Fibroblast of pulmonary artery (primary cell): ENCODE measurements around the gene DNAJC12.

Experiments
- DNase-seq: peaks from one replicate; pipeline ENCODE4 v3.0.0-alpha.2; 2010; ENCODE audit warnings: low read depth
- H3K4me3 ChIP-seq: replicated peaks from 2 replicates; pipeline ENCODE4 v1.5.1; 2011; ENCODE audit warnings: low read depth, mild to moderate bottlenecking, control low read depth, low read length, moderate library complexity
- TF ChIP-seq, protein P1 (sequence below): IDR thresholded peaks from 2 replicates; pipeline ENCODE4 v1.5.1; 2011; ENCODE audit warnings: mild to moderate bottlenecking, control low read depth, low read length, inconsistent platforms; ENCODE audit errors: missing control alignments

The DNAJC12 gene

DNA sequence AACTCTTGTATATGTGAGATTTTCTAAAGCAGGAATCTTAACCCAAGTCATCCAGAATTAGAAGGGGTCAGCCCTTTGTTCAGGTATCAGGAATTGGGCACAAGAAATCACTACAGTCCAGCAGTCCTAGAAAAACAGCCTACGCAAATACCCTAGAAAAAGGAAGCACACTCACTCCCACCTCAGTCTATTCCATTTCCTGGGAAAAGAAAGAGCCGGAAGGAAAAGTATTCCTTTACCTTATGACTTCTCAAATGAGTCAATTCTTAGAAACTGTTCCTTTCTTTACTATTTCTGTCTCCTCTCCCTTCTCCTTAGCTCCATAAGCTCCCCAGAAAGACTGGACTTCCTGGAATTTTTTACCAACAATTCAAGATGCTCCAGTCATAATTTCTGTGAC lies 62.7 kb downstream of the DNAJC12 start:
- DNase-seq: no peak

DNA sequence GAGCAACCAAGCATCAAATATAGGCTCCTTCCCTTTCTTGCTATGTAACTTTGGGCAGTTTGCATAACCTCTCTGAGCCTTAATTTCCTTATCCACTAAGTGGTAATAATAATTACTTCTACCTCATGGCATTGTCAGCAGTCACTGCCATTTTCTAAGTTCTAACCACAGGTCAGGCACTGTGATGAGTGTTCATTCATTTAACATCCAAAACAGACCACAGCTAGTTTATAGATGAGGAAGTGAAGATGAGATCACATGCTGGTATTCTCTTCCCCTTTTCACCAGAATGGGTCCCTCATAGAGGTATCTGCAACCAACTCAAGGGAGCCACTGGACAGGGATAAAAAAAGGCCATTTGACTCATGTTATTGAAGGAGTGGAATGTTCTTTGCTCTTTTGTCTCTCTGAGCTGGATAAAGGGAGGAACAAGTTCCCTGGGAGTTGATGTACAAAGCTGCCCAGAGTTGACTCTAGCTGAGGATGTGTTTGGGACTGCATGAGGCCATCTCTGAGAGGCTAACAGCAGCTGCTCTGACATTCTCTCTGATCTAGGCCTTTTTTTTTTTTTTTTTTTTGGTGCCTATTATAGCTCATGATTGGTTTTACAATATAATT lies 65.0 kb downstream of the DNAJC12 start:
- TF ChIP-seq, protein P1, sequence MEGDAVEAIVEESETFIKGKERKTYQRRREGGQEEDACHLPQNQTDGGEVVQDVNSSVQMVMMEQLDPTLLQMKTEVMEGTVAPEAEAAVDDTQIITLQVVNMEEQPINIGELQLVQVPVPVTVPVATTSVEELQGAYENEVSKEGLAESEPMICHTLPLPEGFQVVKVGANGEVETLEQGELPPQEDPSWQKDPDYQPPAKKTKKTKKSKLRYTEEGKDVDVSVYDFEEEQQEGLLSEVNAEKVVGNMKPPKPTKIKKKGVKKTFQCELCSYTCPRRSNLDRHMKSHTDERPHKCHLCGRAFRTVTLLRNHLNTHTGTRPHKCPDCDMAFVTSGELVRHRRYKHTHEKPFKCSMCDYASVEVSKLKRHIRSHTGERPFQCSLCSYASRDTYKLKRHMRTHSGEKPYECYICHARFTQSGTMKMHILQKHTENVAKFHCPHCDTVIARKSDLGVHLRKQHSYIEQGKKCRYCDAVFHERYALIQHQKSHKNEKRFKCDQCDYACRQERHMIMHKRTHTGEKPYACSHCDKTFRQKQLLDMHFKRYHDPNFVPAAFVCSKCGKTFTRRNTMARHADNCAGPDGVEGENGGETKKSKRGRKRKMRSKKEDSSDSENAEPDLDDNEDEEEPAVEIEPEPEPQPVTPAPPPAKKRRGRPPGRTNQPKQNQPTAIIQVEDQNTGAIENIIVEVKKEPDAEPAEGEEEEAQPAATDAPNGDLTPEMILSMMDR: no peak
- no peak overlapping the region for H3K4me3 ChIP-seq
- no peak for DNase-seq

More for the DNA sequence above, 62.7 kb downstream of the DNAJC12 start:
- TF ChIP-seq, protein P1: no peak
- H3K4me3 ChIP-seq: no peak overlapping the region

DNA sequence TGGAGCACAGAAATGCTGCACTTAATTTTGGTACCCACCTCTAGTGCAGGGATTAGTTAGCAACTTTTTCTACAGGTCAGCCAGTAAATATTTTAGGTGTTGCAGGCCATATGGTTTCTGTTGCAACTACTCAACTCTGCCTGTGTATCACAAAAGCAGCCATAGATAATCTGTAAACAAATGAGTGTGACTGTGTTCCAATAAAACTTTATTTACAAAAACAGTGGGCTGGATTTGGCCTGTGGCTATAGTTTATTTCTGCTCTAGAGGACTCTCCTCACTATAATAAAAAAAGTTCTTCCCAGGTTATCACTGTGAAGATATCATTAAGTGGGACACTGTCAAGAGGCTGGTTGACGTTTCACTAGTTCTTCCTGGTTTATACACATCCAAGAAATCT lies 65.8 kb downstream of the DNAJC12 start:
- TF ChIP-seq, protein P1: no peak
- no peak for DNase-seq
- H3K4me3 ChIP-seq: no peak overlapping the region

DNA sequence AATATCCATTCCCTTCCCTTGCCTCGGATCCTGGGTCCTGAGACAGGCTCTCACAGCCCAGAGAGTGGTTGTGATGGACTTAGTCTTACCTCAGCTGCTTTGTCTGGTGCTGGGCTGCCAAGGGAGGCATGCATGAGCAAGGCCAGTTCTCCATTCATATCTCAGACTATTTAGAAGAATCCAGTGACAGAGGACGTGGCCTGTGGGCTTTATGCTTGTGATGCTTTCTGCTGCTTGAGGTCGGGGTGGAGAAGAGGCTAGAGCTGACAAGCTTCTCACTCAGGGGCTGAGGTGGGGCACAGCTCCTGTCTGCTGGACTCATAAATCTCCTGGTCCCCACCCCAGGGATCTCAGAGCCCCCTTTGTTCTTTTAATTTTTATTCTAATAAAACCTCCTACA lies 66.8 kb downstream of the DNAJC12 start:
- no peak for DNase-seq
- TF ChIP-seq, protein P1: no peak

DNA sequence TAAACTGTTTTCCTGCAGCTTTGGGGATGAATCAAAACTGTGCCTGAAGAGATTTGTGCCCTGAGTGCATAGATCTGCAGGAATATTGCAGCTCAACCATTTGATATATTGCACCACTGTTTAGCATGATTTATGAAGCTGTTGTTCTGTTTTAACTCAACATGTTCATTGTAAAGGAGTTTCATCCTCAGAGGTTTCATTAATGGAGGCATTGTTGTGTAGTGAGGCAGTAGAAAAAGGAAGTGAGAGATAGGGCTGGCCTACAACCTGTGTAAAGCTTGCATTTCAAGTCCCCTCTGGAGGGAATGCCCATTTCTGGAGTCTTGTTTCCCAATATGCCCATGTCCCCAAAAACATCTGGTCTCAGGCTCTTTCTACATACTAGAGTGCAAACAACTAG lies 67.5 kb downstream of the DNAJC12 start:
- no peak for DNase-seq
- TF ChIP-seq, protein P1: no peak
- H3K4me3 ChIP-seq: no peak overlapping the region

More for the DNA sequence above, 66.8 kb downstream of the DNAJC12 start:
- H3K4me3 ChIP-seq: no peak overlapping the region

DNA sequence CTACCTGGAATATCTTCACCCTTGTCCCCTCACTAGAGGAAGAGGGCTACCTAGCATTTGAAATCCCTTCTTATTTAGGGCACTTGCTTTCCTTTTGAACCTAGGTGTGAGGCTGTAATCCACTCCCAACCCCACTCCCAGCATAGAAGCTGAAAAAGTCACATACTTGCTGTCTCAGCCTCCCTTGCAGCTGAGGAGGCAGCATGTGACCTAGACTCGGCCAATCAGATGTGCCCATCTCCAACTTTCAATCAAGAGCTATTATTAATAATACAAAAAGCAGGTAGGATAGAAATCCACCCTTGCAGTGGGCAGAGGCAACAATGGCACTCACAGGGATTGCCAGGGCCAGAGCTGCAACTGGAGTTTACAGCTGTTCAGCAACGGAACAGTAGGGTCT lies 70.7 kb downstream of the DNAJC12 start:
- no peak for DNase-seq
- TF ChIP-seq, protein P1: no peak
- no peak overlapping the region for H3K4me3 ChIP-seq
